HepG2 (cell line): ENCODE measurements around the gene RNPEPL1. TPM values are rescaled to one million over a fixed set of nuclear protein-coding genes. Genes with fewer than 3 reads are reported as not detected.
A peak's percentile ranks its signal among the peaks of the same experiment; 100 is the strongest.

ENCODE experiments used
- CEBPG ChIP-seq: IDR thresholded peaks from 2 replicates; pipeline ENCODE4 v1.6.1; 2016
- MAFK ChIP-seq, 2 experiments: IDR thresholded peaks in 1 of 2; conservative IDR thresholded peaks in 1 of 2; 2 replicates each; pipeline ENCODE4 v1.6.1; 2011; ENCODE audit warnings: improper control_type of control experiment in 2 of 2, low read length in 2 of 2
- NR3C1 ChIP-seq: sonication (generic); formaldehyde crosslinking; IDR thresholded peaks from 2 replicates; pipeline ENCODE4 v1.4.0; 2020; ENCODE audit warnings: missing genetic modification reagents
- RBAK ChIP-seq: sonication (generic); formaldehyde crosslinking; IDR thresholded peaks from 2 replicates; pipeline ENCODE4 v1.5.1; 2020; ENCODE audit warnings: mild to moderate bottlenecking, missing genetic modification reagents
- RFX1 ChIP-seq: fragments of 450-650 bp; IDR thresholded peaks from 2 replicates; pipeline ENCODE4 v1.6.1; 2017
- ZNF30 ChIP-seq: sonication (generic); formaldehyde crosslinking; IDR thresholded peaks from 2 replicates; pipeline ENCODE4 v1.5.0; 2020; ENCODE audit warnings: mild to moderate bottlenecking, missing genetic modification reagents
- ZNF430 ChIP-seq: sonication (generic); formaldehyde crosslinking; IDR thresholded peaks from 2 replicates; pipeline ENCODE4 v1.9.0; 2021; ENCODE audit warnings: mild to moderate bottlenecking, missing genetic modification reagents
- polyA plus RNA-seq, 8 experiments: library from polyadenylated mRNA; depleted of rRNA in 3 of 8; stranded (reverse) in 7 of 8; unstranded in 1 of 8; fragments of >200 nt; fragmentation: Illumina TruSeq in 4 of 8; extraction: Trizol in 4 of 8; gene quantifications; 2 replicates each; pipeline versions ENCODE4 v1.2.1 to v1.2.3, GENCODE V29; 2011 to 2016; ENCODE audit warnings: low read depth in 4 of 8, missing spikeins in 1 of 8, mixed read lengths in 1 of 8; ENCODE audit not compliant: insufficient read depth in 1 of 8
- total RNA-seq, 5 experiments: library from RNA; depleted of rRNA; stranded (reverse); fragments of >200 nt; fragmentation: Illumina TruSeq; extraction: Trizol; gene quantifications; 2 replicates each; pipeline ENCODE4 v1.2.3, GENCODE V29; 2016; ENCODE audit warnings: low read depth in 1 of 5
- TF ChIP-seq, protein P1 (sequence below): sonication (generic); formaldehyde crosslinking; IDR thresholded peaks from 2 replicates; pipeline ENCODE4 v1.8.1; 2022; ENCODE audit warnings: mild to moderate bottlenecking, missing genetic modification reagents
- TF ChIP-seq, protein P2 (sequence below): sonication (generic); formaldehyde crosslinking; IDR thresholded peaks from 2 replicates; pipeline ENCODE4 v1.4.0; 2020; ENCODE audit warnings: mild to moderate bottlenecking, missing genetic modification reagents
- TF ChIP-seq, protein P3 (sequence below): sonication (generic); formaldehyde crosslinking; conservative IDR thresholded peaks from 2 replicates; pipeline ENCODE4 v1.4.0; 2020; ENCODE audit warnings: missing genetic modification reagents
- TF ChIP-seq, protein P4 (sequence below): sonication (generic); formaldehyde crosslinking; IDR thresholded peaks from 2 replicates; pipeline ENCODE4 v1.4.0; 2020; ENCODE audit warnings: mild to moderate bottlenecking, missing genetic modification reagents, borderline replicate concordance
- TF ChIP-seq, protein P5 (sequence below): sonication (generic); formaldehyde crosslinking; IDR thresholded peaks from 2 replicates; pipeline ENCODE4 v1.5.0; 2020; ENCODE audit warnings: mild to moderate bottlenecking, missing genetic modification reagents

RNPEPL1 gene
- total and polyA plus RNA-seq, 2 of the 13 experiments (the other 11 are each of a cell fraction or from before 2014, with no cell fraction given) = 13.0 to 18.0 TPM

DNA sequence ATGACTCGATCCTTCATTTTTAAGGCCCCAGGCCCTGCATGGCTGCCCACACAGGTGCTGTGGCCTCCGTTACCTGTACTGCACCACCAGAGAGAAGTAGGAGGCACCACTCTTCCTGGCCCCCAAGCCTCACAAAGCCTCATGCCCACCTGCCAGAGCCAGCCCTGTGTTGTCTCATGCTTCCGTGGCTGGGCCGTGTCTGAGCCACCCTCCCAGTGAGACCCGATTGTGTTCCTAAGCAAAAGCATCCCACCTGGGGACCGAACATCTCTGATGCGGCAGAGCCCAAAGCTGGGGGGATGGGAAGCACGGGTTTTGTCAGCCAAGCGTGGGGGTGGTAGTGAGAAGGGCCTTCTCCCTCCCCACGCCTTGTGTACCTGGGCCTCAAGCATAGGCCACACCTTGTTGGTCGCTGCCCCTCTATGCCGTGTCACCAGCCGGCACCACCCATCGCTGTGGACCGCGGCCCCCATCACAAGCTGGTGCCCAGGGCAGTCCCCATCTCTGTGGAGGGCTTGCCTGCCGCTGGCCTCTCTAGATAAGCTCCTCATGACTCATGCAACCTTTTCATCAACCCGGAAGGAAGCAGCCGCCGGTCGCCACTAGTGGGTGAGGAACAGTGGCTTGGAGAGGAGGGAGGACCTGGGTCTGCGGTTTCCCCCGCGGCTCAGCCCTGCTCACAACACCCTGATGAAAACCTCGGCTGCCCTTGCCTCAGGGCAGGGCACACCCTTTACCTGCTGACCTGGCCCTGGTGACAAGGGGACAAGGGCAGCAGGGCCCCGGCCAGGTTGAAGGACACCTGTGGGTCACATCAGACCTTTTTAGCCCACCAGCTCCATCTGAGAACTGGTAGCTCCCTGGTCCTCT, 2.7 kb upstream of the RNPEPL1 start (continued):
- TF ChIP-seq RBAK (CRISPR knock-in tag) (no peak; the same call in 1 of the 2 replicates), ZNF30 (CRISPR knock-in tag) (no peak), CEBPG (peak; percentile 68; the same call in 1 of the 2 replicates), NR3C1 (CRISPR knock-in tag) (no peak), MAFK (conservative IDR thresholded peaks at IDR 0.05 in 1 of 2, IDR thresholded peaks at IDR 0.05 in 1 of 2; ENCODE audit: low read length in 2 of 2) (no peak), ZNF430 (CRISPR knock-in tag) (no peak), RFX1 (no peak)
- TF ChIP-seq, protein P1, sequence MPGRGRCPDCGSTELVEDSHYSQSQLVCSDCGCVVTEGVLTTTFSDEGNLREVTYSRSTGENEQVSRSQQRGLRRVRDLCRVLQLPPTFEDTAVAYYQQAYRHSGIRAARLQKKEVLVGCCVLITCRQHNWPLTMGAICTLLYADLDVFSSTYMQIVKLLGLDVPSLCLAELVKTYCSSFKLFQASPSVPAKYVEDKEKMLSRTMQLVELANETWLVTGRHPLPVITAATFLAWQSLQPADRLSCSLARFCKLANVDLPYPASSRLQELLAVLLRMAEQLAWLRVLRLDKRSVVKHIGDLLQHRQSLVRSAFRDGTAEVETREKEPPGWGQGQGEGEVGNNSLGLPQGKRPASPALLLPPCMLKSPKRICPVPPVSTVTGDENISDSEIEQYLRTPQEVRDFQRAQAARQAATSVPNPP (CRISPR knock-in tag) = peak; percentile 12; the same call in 1 of the 2 replicates
- TF ChIP-seq, protein P2, sequence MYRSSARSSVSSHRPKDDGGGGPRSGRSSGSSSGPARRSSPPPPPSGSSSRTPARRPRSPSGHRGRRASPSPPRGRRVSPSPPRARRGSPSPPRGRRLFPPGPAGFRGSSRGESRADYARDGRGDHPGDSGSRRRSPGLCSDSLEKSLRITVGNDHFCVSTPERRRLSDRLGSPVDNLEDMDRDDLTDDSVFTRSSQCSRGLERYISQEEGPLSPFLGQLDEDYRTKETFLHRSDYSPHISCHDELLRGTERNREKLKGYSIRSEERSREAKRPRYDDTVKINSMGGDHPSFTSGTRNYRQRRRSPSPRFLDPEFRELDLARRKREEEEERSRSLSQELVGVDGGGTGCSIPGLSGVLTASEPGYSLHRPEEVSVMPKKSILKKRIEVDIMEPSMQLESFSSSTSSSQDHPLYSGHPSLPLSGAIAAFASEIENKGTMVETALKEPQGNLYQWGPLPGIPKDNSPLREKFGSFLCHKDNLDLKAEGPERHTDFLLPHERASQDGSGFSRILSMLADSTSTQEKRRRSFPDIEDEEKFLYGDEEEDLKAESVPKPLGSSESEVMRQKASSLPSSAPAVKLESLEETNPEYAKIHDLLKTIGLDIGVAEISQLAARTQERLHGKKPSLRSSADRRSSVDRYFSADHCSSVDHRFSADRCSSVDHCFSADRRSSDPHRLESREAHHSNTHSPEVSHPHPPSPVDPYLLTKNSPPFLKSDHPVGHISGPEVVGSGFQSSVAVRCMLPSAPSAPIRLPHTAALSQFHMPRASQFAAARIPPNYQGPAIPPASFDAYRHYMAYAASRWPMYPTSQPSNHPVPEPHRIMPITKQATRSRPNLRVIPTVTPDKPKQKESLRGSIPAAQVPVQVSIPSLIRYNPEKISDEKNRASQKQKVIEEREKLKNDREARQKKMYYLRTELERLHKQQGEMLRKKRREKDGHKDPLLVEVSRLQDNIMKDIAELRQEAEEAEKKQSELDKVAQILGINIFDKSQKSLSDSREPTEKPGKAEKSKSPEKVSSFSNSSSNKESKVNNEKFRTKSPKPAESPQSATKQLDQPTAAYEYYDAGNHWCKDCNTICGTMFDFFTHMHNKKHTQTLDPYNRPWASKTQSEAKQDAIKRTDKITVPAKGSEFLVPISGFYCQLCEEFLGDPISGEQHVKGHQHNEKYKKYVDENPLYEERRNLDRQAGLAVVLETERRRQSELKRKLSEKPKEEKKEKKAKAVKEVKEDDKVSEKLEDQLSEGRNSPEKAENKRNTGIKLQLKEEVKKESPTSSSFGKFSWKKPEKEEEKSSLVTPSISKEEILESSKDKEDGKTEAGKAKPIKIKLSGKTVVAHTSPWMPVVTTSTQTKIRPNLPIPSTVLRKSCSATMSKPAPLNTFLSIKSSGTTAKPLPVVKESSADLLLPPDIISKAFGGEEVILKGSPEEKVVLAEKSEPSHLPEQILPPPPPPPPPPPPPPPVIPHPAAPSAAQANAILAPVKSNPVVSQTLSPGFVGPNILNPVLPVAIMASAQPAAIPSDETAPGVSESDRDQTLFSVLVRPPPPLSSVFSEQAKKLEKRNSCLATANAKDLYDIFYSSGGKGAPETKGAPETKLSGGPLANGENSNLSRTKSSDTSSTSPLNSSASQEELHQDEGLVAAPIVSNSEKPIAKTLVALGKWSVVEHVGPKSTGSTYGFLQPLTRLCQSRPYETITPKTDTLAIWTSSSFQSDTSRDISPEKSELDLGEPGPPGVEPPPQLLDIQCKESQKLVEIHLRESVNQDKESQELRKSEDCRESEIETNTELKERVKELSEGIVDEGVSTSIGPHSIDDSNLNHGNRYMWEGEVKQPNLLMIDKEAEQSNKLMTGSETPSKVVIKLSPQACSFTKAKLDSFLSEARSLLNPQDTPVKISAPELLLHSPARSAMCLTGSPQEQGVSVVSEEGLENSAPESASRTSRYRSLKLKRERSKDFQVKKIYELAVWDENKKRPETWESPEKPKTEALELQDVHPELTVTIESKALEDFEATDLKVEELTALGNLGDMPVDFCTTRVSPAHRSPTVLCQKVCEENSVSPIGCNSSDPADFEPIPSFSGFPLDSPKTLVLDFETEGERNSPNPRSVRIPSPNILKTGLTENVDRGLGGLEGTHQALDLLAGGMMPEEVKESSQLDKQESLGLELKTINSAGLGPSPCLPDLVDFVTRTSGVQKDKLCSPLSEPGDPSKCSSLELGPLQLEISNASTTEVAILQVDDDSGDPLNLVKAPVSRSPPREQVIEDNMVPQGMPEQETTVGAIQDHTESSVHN (CRISPR knock-in tag) = 0 out of 2 replicates have a peak, but pooled peaks have one; percentile 61
- TF ChIP-seq, protein P3, sequence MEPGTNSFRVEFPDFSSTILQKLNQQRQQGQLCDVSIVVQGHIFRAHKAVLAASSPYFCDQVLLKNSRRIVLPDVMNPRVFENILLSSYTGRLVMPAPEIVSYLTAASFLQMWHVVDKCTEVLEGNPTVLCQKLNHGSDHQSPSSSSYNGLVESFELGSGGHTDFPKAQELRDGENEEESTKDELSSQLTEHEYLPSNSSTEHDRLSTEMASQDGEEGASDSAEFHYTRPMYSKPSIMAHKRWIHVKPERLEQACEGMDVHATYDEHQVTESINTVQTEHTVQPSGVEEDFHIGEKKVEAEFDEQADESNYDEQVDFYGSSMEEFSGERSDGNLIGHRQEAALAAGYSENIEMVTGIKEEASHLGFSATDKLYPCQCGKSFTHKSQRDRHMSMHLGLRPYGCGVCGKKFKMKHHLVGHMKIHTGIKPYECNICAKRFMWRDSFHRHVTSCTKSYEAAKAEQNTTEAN (CRISPR knock-in tag) = no peak
- TF ChIP-seq, protein P4, sequence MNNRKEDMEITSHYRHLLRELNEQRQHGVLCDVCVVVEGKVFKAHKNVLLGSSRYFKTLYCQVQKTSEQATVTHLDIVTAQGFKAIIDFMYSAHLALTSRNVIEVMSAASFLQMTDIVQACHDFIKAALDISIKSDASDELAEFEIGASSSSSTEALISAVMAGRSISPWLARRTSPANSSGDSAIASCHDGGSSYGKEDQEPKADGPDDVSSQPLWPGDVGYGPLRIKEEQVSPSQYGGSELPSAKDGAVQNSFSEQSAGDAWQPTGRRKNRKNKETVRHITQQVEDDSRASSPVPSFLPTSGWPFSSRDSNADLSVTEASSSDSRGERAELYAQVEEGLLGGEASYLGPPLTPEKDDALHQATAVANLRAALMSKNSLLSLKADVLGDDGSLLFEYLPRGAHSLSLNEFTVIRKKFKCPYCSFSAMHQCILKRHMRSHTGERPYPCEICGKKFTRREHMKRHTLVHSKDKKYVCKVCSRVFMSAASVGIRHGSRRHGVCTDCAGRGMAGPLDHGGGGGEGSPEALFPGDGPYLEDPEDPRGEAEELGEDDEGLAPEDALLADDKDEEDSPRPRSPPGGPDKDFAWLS = no peak
- TF ChIP-seq, protein P5, sequence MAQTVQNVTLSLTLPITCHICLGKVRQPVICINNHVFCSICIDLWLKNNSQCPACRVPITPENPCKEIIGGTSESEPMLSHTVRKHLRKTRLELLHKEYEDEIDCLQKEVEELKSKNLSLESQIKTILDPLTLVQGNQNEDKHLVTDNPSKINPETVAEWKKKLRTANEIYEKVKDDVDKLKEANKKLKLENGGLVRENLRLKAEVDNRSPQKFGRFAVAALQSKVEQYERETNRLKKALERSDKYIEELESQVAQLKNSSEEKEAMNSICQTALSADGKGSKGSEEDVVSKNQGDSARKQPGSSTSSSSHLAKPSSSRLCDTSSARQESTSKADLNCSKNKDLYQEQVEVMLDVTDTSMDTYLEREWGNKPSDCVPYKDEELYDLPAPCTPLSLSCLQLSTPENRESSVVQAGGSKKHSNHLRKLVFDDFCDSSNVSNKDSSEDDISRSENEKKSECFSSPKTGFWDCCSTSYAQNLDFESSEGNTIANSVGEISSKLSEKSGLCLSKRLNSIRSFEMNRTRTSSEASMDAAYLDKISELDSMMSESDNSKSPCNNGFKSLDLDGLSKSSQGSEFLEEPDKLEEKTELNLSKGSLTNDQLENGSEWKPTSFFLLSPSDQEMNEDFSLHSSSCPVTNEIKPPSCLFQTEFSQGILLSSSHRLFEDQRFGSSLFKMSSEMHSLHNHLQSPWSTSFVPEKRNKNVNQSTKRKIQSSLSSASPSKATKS (CRISPR knock-in tag) = no peak
